Measurements from ENCODE around the gene DIPK1C.

DIPK1C gene

GRCh38 chr18:74480149-74480651, 23.1 kb upstream of the DIPK1C start:
- no peak for DNase-seq

GRCh38 chr18:74479486-74480148, 22.5 kb upstream of the DIPK1C start:
- no peak for DNase-seq

- DNase-seq = no peak
Measured at GRCh38 chr18:74478880-74479279, 21.8 kb upstream of the DIPK1C start.

GRCh38 chr18:74478316-74478715, 21.2 kb upstream of the DIPK1C start:
- DNase-seq = no peak

- no peak for DNase-seq
Measured at GRCh38 chr18:74477771-74478170, 20.7 kb upstream of the DIPK1C start.

GRCh38 chr18:74476140-74476539, 19.0 kb upstream of the DIPK1C start:
- DNase-seq = no peak

GRCh38 chr18:74473976-74474640, 17.0 kb upstream of the DIPK1C start:
- DNase-seq = no peak

GRCh38 chr18:74472312-74472711, 15.2 kb upstream of the DIPK1C start:
- no peak for DNase-seq

- no peak for DNase-seq
Measured at GRCh38 chr18:74468547-74469061, 11.5 kb upstream of the DIPK1C start.

GRCh38 chr18:74465775-74466174, 8.7 kb upstream of the DIPK1C start:
- no peak for DNase-seq

- no peak for DNase-seq
Measured at GRCh38 chr18:74463983-74464382, 6.9 kb upstream of the DIPK1C start.

- no peak for DNase-seq
Measured at GRCh38 chr18:74463254-74463653, 6.1 kb upstream of the DIPK1C start.

GRCh38 chr18:74460825-74461224, 3.7 kb upstream of the DIPK1C start:
- no peak for DNase-seq

- DNase-seq = no peak
Measured at GRCh38 chr18:74459889-74460288, 2.8 kb upstream of the DIPK1C start.

- no peak for DNase-seq
Measured at GRCh38 chr18:74457725-74458421, 765 bp upstream of the DIPK1C start.

GRCh38 chr18:74456349-74457042, 612 bp downstream of the DIPK1C start:
- DNase-seq = no peak

- no peak for DNase-seq
Measured at GRCh38 chr18:74456017-74456348, 1.1 kb downstream of the DIPK1C start.

GRCh38 chr18:74455386-74455785, 1.7 kb downstream of the DIPK1C start:
- no peak for DNase-seq

GRCh38 chr18:74454279-74454751, 2.8 kb downstream of the DIPK1C start:
- no peak for DNase-seq

- no peak for DNase-seq
Measured at GRCh38 chr18:74453642-74454198, 3.4 kb downstream of the DIPK1C start.

- DNase-seq = no peak
Measured at GRCh38 chr18:74453016-74453566, 4.0 kb downstream of the DIPK1C start.

GRCh38 chr18:74451148-74451547, 6.0 kb downstream of the DIPK1C start:
- no peak for DNase-seq

Measured in activated naive CD4-positive, alpha-beta T cell treated with Interleukin-2 at 50 U/mL for 16 hours (primary cell).